GM12878 (cell line): ENCODE measurements around the gene DNAH11.

Experiments
- EGR1 ChIP-seq, 2 experiments: IDR thresholded peaks; 1 replicate in 1 of 2; 2 replicates in 1 of 2; pipeline ENCODE4 v1.6.1; 2011 to 2012; ENCODE audit warnings: low read depth in 2 of 2, low read length in 2 of 2, borderline replicate concordance in 1 of 2, mild to moderate bottlenecking in 1 of 2, moderate library complexity in 1 of 2
- POLR2A ChIP-seq: IDR thresholded peaks from 2 replicates; pipeline ENCODE4 v1.6.1; 2011; ENCODE audit warnings: low read depth, mild to moderate bottlenecking, low read length
- SMARCA5 ChIP-seq: fragments of 450-650 bp; IDR thresholded peaks from 2 replicates; pipeline ENCODE4 v1.6.1; 2017; ENCODE audit warnings: mild to moderate bottlenecking
- SP1 ChIP-seq: IDR thresholded peaks from one replicate; pipeline ENCODE4 v1.6.1; 2011; ENCODE audit warnings: low read depth, low read length
- TBL1XR1 ChIP-seq: IDR thresholded peaks from 2 replicates; pipeline ENCODE4 v1.6.1; 2012; ENCODE audit warnings: low read depth, low read length, improper control_type of control experiment
- TF ChIP-seq, protein P1 (sequence below), 3 experiments: IDR thresholded peaks in 2 of 3; conservative IDR thresholded peaks in 1 of 3; 2 replicates each; pipeline ENCODE4 v1.5.1; 2011; ENCODE audit warnings: low read depth in 3 of 3, low read length in 3 of 3, mild to moderate bottlenecking in 3 of 3, control low read depth in 2 of 3, moderate library complexity in 2 of 3, inconsistent platforms in 1 of 3, mixed read lengths in 1 of 3; ENCODE audit not compliant: control insufficient read depth in 2 of 3, insufficient read depth in 1 of 3; ENCODE audit errors: extremely low read depth in 1 of 3
- TF ChIP-seq, protein P2 (sequence below): IDR thresholded peaks from 2 replicates; pipeline ENCODE4 v1.6.1; 2011; ENCODE audit warnings: low read depth, low read length, improper control_type of control experiment, borderline replicate concordance

DNA sequence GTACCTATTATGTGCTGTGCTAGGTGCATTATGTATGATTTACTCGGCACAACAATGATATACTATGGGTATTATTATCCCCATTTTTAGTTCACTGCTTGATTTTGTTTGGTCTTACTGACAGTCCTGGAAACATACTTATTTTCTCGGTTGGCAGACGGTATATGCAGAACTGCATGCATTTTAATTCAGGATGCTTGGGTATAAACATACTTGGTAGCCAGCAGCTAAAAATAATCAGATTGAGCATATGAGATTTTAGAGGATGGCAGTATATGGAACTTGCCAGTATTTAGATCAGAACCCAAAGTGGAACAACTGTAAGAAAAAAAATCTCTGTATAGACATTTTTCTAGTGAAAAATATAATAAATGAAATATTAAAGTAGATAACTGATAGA is 163.3 kb downstream of the DNAH11 start:
- TF ChIP-seq EGR1 (IDR thresholded peaks at IDR 0.05; ENCODE audit: borderline replicate concordance in 1 of 2, low read depth in 2 of 2, low read length in 2 of 2), result no peak
- TF ChIP-seq, protein P1, sequence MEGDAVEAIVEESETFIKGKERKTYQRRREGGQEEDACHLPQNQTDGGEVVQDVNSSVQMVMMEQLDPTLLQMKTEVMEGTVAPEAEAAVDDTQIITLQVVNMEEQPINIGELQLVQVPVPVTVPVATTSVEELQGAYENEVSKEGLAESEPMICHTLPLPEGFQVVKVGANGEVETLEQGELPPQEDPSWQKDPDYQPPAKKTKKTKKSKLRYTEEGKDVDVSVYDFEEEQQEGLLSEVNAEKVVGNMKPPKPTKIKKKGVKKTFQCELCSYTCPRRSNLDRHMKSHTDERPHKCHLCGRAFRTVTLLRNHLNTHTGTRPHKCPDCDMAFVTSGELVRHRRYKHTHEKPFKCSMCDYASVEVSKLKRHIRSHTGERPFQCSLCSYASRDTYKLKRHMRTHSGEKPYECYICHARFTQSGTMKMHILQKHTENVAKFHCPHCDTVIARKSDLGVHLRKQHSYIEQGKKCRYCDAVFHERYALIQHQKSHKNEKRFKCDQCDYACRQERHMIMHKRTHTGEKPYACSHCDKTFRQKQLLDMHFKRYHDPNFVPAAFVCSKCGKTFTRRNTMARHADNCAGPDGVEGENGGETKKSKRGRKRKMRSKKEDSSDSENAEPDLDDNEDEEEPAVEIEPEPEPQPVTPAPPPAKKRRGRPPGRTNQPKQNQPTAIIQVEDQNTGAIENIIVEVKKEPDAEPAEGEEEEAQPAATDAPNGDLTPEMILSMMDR (IDR thresholded peaks at IDR 0.05 in 2 of 3, conservative IDR thresholded peaks at IDR 0.05 in 1 of 3; ENCODE audit: control insufficient read depth in 2 of 3, extremely low read depth in 1 of 3, insufficient read depth in 1 of 3, low read depth in 3 of 3, low read length in 3 of 3), result no peak
- TF ChIP-seq SP1, result no peak
- no peak for TF ChIP-seq POLR2A
- TF ChIP-seq, protein P2, sequence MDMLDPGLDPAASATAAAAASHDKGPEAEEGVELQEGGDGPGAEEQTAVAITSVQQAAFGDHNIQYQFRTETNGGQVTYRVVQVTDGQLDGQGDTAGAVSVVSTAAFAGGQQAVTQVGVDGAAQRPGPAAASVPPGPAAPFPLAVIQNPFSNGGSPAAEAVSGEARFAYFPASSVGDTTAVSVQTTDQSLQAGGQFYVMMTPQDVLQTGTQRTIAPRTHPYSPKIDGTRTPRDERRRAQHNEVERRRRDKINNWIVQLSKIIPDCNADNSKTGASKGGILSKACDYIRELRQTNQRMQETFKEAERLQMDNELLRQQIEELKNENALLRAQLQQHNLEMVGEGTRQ, result no peak
- no peak for TF ChIP-seq TBL1XR1
- TF ChIP-seq SMARCA5, result no peak
